Calu3 (cell line): ENCODE measurements around the gene MYL12B. TPM values are rescaled to one million over a fixed set of nuclear protein-coding genes. Genes with fewer than 3 reads are reported as not detected.
A peak's percentile ranks its signal among the peaks of the same experiment; 100 is the strongest.

Experiments
- BruUV-seq: library from RNA; stranded (reverse); fragments of 400-500 nt; replicated peaks from 2 replicates; lab custom pipeline; 2021; lab: Mats Ljungman, UMichigan
- CTCF ChIA-PET: fragments of 300-600 bp; sonication (Branson Sonifier 250); formaldehyde crosslinking; loops from one replicate; lab custom pipeline; 2022; ENCODE audit warnings: antibody characterized with exemption; lab: Charles Lee
- DNase-seq: peaks from one replicate; pipeline ENCODE4 v3.0.0; 2022
- H3K27ac Mint-ChIP-seq: one replicate; pipeline ENCODE4 v1.8.0; 2022; ENCODE audit warnings: mixed read lengths; ENCODE audit not compliant: unreplicated experiment
- H3K27me3 Mint-ChIP-seq: one replicate; pipeline ENCODE4 v1.8.0; 2022; ENCODE audit warnings: mixed read lengths; ENCODE audit not compliant: unreplicated experiment
- H3K36me3 Mint-ChIP-seq: one replicate; pipeline ENCODE4 v1.8.0; 2022; ENCODE audit warnings: mild to moderate bottlenecking, moderate library complexity, mixed read lengths; ENCODE audit not compliant: insufficient read depth, unreplicated experiment
- H3K4me1 Mint-ChIP-seq: one replicate; pipeline ENCODE4 v1.8.0; 2022; ENCODE audit warnings: mild to moderate bottlenecking, low read depth, mixed read lengths; ENCODE audit not compliant: unreplicated experiment
- H3K4me3 Mint-ChIP-seq: one replicate; pipeline ENCODE4 v1.8.0; 2022; ENCODE audit warnings: mild to moderate bottlenecking, low read depth, moderate library complexity, mixed read lengths; ENCODE audit not compliant: unreplicated experiment
- H3K9me3 Mint-ChIP-seq: one replicate; pipeline ENCODE4 v1.8.0; 2022; ENCODE audit warnings: low read depth, mixed read lengths; ENCODE audit not compliant: unreplicated experiment
- intact Hi-C: fragments of 100-400 bp; cut with micrococcal nuclease; formaldehyde crosslinking; loops from one replicate; pipeline ENCODE4 v1.10.0; 2022; ENCODE audit not compliant: unreplicated experiment
- total RNA-seq: library from RNA; stranded (reverse); gene quantifications from 2 replicates; pipeline ENCODE4 v1.2.3, GENCODE V29; 2022
- TF ChIP-seq, protein P1 (sequence below): fragments of 200-600 bp; IDR thresholded peaks from one replicate; pipeline ENCODE4 v1.8.0; 2022; ENCODE audit warnings: antibody characterized with exemption; ENCODE audit not compliant: unreplicated experiment

MYL12B gene
- total RNA-seq, 1 experiment from 2014 or later: 523 TPM

DNA sequence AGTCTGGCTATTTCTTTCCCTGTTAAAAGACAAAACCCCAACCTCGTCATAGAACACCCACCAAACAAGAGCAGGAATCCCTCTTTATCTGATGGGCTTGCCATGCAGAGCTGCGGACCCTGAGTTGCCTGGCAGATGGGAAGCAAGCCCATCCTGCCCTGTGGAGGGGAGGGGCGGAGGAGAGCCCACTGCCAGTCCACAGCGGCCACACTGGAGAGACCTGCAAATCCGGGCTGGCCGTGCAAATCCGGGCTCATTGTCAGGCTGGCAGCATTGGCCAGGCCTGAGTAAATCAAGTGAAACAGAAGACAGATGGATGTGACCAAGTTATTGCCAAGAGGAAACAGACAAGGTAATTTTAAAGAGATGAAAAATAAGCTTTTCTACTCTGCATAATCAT, 22.0 kb downstream of the MYL12B start:
- peaks cover 16% of the 10 kb centered on the region for H3K36me3 Mint-ChIP-seq
- CTCF ChIA-PET: interaction anchor here (2.2 kb wide), 1 partner anchor 14 kb away, joined by 16 read pairs; no protein-coding TSS in a partner anchor
- no TSS peak for BruUV-seq

DNA sequence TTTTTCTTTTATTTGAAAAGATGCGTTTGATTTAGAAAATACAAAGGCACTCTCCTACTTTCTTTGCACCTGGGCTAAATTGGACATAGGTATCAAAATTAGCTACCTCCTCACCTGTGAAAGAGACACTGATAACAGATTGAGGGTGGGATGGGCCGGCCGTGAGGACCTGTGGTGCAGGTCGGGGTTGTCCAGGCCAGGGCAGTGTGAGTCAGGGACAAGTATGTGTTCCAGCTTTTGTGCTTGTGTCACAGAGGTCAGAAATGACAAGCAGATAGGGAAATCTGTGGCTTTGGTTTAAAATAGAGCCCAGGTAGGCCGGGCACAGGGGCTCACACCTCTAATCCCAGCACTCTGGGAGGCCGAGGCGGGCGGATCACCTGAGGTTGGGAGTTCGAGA, 22.6 kb downstream of the MYL12B start:
- Mint-ChIP-seq H3K4me3 (no peak overlapping the region), H3K4me1 (peaks cover 17% of the 10 kb centered on the region), H3K27me3 (no peaks in the 10 kb centered on the region), H3K9me3 (peaks cover 5% of the 10 kb centered on the region), H3K36me3 (peaks cover 10% of the 10 kb centered on the region), H3K27ac (peak overlapping the region; percentile 22)
- intact Hi-C loops: loop anchor here (5.0 kb wide), 2 partner anchors 488 to 588 kb away; no protein-coding TSS in a partner anchor
- no TSS peak for BruUV-seq
- DNase-seq: no peak
- CTCF ChIA-PET: no interaction called here
- TF ChIP-seq, protein P1, sequence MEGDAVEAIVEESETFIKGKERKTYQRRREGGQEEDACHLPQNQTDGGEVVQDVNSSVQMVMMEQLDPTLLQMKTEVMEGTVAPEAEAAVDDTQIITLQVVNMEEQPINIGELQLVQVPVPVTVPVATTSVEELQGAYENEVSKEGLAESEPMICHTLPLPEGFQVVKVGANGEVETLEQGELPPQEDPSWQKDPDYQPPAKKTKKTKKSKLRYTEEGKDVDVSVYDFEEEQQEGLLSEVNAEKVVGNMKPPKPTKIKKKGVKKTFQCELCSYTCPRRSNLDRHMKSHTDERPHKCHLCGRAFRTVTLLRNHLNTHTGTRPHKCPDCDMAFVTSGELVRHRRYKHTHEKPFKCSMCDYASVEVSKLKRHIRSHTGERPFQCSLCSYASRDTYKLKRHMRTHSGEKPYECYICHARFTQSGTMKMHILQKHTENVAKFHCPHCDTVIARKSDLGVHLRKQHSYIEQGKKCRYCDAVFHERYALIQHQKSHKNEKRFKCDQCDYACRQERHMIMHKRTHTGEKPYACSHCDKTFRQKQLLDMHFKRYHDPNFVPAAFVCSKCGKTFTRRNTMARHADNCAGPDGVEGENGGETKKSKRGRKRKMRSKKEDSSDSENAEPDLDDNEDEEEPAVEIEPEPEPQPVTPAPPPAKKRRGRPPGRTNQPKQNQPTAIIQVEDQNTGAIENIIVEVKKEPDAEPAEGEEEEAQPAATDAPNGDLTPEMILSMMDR: no peak

More for the DNA sequence above, 22.0 kb downstream of the MYL12B start:
- Mint-ChIP-seq H3K9me3 (peaks cover 5% of the 10 kb centered on the region), H3K4me1 (peaks cover 21% of the 10 kb centered on the region), H3K27me3 (no peaks in the 10 kb centered on the region), H3K27ac (peak overlapping the region; percentile 22), H3K4me3 (no peak overlapping the region)
- TF ChIP-seq, protein P1: no peak
- no peak for DNase-seq
- intact Hi-C loops: loop anchor here (2.0 to 5.0 kb wide), 3 partner anchors 163 to 588 kb away; no protein-coding TSS in a partner anchor

DNA sequence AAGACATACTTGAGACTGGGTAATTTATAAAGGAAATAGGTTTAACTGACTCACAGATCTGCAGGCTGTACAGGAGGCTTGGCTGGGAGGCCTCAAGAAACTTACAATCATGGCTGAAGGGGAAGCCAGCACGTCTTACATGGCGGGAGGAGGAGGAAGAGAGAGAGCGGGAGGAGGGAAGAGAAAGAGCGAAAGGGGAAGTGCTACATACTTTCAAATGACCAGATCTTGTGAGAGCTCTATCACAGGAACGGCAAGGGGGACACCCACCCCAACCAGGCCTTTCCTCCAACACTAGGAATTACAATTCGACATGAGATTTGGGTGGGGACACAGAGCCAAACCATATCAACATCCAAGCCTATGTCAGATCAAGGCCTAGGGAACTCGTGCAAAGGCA, 24.2 kb downstream of the MYL12B start:
- Mint-ChIP-seq H3K4me3 (no peak overlapping the region), H3K27me3 (no peaks in the 10 kb centered on the region), H3K4me1 (peaks cover 12% of the 10 kb centered on the region), H3K9me3 (peaks cover 5% of the 10 kb centered on the region), H3K27ac (no peak overlapping the region), H3K36me3 (no peaks in the 10 kb centered on the region)
- CTCF ChIA-PET: interaction anchor here (0.6 kb wide), 1 partner anchor 310 kb away, joined by 3 read pairs; no protein-coding TSS in a partner anchor
- intact Hi-C loops: no loop called here
- no peak for DNase-seq
- BruUV-seq: no TSS peak
- TF ChIP-seq, protein P1: no peak

DNA sequence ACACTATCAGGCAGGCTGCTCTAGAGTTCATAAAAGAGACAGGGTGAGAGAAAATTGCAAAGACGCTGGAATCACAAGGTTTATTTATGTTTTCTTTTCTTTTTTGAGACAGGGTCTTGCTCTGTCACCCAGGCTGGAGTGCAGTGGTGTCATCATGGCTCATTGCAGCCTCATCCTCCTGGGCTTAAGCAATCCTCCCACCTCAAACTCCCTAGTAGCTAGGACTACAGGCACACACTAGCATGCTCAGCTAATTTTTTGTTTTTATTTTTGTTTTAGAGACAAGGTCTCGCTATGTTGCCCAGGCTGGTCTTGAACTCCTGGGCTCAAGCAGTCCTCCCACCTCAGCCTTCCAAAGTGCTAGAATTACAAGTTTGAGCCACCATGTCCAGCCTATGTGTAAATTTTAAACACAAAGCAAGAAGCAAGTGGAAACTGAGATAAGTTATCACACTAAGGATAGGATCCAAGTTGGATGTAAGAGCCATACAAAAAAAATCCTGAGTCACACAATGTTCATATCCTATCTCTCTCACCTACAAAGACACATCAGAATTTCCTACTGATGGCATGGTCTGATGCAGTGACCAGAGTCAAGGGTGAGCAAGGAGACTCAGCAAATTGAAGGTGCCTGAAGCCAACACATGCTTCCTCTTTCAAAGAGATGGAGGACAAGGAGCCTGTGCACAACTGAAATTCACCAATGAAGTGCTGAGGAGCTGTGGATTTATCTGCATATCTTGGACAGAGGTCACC, 31.4 kb downstream of the MYL12B start:
- no peak for DNase-seq
- intact Hi-C loops: no loop called here
- no peaks in the 10 kb centered on the region for H3K27me3 Mint-ChIP-seq
- TF ChIP-seq, protein P1: no peak
- BruUV-seq: no TSS peak
- peaks cover 17% of the 10 kb centered on the region for H3K36me3 Mint-ChIP-seq
- CTCF ChIA-PET: no interaction called here
- H3K9me3 Mint-ChIP-seq: peaks cover 12% of the 10 kb centered on the region
- no peak overlapping the region for H3K4me3 Mint-ChIP-seq
- H3K4me1 Mint-ChIP-seq: peaks cover 8% of the 10 kb centered on the region
- no peak overlapping the region for H3K27ac Mint-ChIP-seq
